ENCODE results near the gene DYNC2H1.

Gene DYNC2H1

GRCh38 chr11:103488031-103488461 lies 378.8 kb downstream of the DYNC2H1 start:
- TF ChIP-seq, protein P1, sequence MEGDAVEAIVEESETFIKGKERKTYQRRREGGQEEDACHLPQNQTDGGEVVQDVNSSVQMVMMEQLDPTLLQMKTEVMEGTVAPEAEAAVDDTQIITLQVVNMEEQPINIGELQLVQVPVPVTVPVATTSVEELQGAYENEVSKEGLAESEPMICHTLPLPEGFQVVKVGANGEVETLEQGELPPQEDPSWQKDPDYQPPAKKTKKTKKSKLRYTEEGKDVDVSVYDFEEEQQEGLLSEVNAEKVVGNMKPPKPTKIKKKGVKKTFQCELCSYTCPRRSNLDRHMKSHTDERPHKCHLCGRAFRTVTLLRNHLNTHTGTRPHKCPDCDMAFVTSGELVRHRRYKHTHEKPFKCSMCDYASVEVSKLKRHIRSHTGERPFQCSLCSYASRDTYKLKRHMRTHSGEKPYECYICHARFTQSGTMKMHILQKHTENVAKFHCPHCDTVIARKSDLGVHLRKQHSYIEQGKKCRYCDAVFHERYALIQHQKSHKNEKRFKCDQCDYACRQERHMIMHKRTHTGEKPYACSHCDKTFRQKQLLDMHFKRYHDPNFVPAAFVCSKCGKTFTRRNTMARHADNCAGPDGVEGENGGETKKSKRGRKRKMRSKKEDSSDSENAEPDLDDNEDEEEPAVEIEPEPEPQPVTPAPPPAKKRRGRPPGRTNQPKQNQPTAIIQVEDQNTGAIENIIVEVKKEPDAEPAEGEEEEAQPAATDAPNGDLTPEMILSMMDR (IDR thresholded peaks at IDR 0.05; ENCODE audit: low read depth, low read length) = no peak
- DNase-seq (ENCODE audit: low read depth in 2 of 2) = peak in 1 of 2 donors; percentile 18
- H3K4me3 ChIP-seq (replicated peaks in 1 of 2; ENCODE audit: low read depth in 2 of 2, low read length in 2 of 2) = no peak overlapping the region

- no peak overlapping the region for H3K4me3 ChIP-seq (replicated peaks in 1 of 2; ENCODE audit: low read depth in 2 of 2, low read length in 2 of 2)
- no peak for DNase-seq (ENCODE audit: low read depth in 2 of 2)
- TF ChIP-seq, protein P1 (IDR thresholded peaks at IDR 0.05; ENCODE audit: low read depth, low read length) = no peak
Observed at GRCh38 chr11:103488579-103488978, 379.4 kb downstream of the DYNC2H1 start.

- no peak for DNase-seq (ENCODE audit: low read depth in 2 of 2)
- H3K4me3 ChIP-seq (replicated peaks in 1 of 2; ENCODE audit: low read depth in 2 of 2, low read length in 2 of 2) = no peak overlapping the region
- TF ChIP-seq, protein P1 (IDR thresholded peaks at IDR 0.05; ENCODE audit: low read depth, low read length) = no peak
Observed at GRCh38 chr11:103491777-103492176, 382.6 kb downstream of the DYNC2H1 start.

- TF ChIP-seq, protein P1 (IDR thresholded peaks at IDR 0.05; ENCODE audit: low read depth, low read length) = no peak
- DNase-seq (ENCODE audit: low read depth in 2 of 2) = peak in 1 of 2 donors; percentile 29
- H3K4me3 ChIP-seq (replicated peaks in 1 of 2; ENCODE audit: low read depth in 2 of 2, low read length in 2 of 2) = no peak overlapping the region
Observed at GRCh38 chr11:103494491-103494890, 385.3 kb downstream of the DYNC2H1 start.

- TF ChIP-seq, protein P1 (IDR thresholded peaks at IDR 0.05; ENCODE audit: low read depth, low read length) = no peak
- no peak for DNase-seq (ENCODE audit: low read depth in 2 of 2)
- H3K4me3 ChIP-seq (replicated peaks in 1 of 2; ENCODE audit: low read depth in 2 of 2, low read length in 2 of 2) = no peak overlapping the region
Observed at GRCh38 chr11:103497268-103497667, 388.0 kb downstream of the DYNC2H1 start.

GRCh38 chr11:103499710-103500340 lies 390.6 kb downstream of the DYNC2H1 start:
- TF ChIP-seq, protein P1 (IDR thresholded peaks at IDR 0.05; ENCODE audit: low read depth, low read length) = no peak
- H3K4me3 ChIP-seq (replicated peaks in 1 of 2; ENCODE audit: low read depth in 2 of 2, low read length in 2 of 2) = no peak overlapping the region

GRCh38 chr11:103515283-103515682 lies 406.1 kb downstream of the DYNC2H1 start:
- DNase-seq (ENCODE audit: low read depth in 2 of 2) = peak in 1 of 2 donors; percentile 23
- TF ChIP-seq, protein P1 (IDR thresholded peaks at IDR 0.05; ENCODE audit: low read depth, low read length) = no peak
- H3K4me3 ChIP-seq (replicated peaks in 1 of 2; ENCODE audit: low read depth in 2 of 2, low read length in 2 of 2) = no peak overlapping the region

More at GRCh38 chr11:103499710-103500340, 390.6 kb downstream of the DYNC2H1 start:
- peak in 1 of 2 donors; percentile 30 for DNase-seq (ENCODE audit: low read depth in 2 of 2)
